Nephron (organoid): Measurements from ENCODE around the gene CAPN13.
"Not testable (repeated sequence)": the region's sequence is repeated elsewhere in the genome, so short reads cannot be mapped to it uniquely, and the experiment has no call there.

ENCODE experiments used
- H3K27ac Mint-ChIP-seq, 3 experiments: 2 replicates each; pipeline ENCODE4 v1.8.0; 2020; ENCODE audit warnings: mixed read lengths in 3 of 3, mild to moderate bottlenecking in 2 of 3, moderate library complexity in 1 of 3
- H3K27me3 Mint-ChIP-seq: 2 replicates; pipeline ENCODE4 v1.8.0; 2021; ENCODE audit warnings: low read depth, mild to moderate bottlenecking, moderate library complexity, mixed read lengths
- H3K36me3 Mint-ChIP-seq: 2 replicates; pipeline ENCODE4 v1.8.0; 2020; ENCODE audit warnings: low read depth, mixed read lengths
- H3K4me1 Mint-ChIP-seq: 2 replicates; pipeline ENCODE4 v1.8.0; 2020; ENCODE audit warnings: mixed read lengths
- H3K4me3 Mint-ChIP-seq, 3 experiments: 2 replicates each; pipeline ENCODE4 v1.8.0; 2020; ENCODE audit warnings: mild to moderate bottlenecking in 3 of 3, mixed read lengths in 3 of 3, moderate library complexity in 2 of 3
- H3K9me3 Mint-ChIP-seq: 2 replicates; pipeline ENCODE4 v1.8.0; 2020; ENCODE audit warnings: mixed read lengths
- CTCF ChIP-seq, 3 experiments: fragments of 200-600 bp; sonication (generic); IDR thresholded peaks; one replicate each; pipeline ENCODE4 v1.5.0; 2021; ENCODE audit warnings: antibody characterized with exemption in 3 of 3; ENCODE audit not compliant: unreplicated experiment in 3 of 3

The CAPN13 gene

DNA sequence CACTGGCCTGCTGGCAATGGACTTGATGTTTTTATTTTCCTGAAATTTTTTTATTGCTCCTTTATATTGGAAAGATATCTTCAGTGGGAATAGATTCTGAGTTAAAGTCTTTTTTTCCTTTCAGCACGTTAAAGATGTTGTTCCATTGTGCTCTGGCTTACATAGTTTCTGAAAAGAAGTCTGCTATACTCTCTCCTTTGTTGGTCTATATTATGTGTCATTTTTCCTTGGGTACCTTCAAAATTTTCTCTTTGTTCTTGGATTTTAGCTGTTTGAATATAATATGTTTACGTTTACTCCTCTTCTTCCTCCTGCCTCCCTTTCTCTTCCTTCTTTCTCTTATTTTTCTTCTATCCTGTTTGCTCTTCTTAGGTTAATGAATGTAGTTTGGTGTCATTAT lies 105.5 kb downstream of the CAPN13 start:
- H3K4me1 Mint-ChIP-seq, result no peaks in the 10 kb centered on the region

GRCh38 chr2:30697242-30698103 lies 109.8 kb downstream of the CAPN13 start:
- not testable (repeated sequence) for H3K27me3 Mint-ChIP-seq, H3K36me3 Mint-ChIP-seq, H3K27ac Mint-ChIP-seq, H3K4me1 Mint-ChIP-seq, H3K4me3 Mint-ChIP-seq
- peaks cover 26% of the 10 kb centered on the region for H3K9me3 Mint-ChIP-seq

More for the DNA sequence above, 105.5 kb downstream of the CAPN13 start:
- no peak overlapping the region for H3K27ac Mint-ChIP-seq
- TF ChIP-seq CTCF (IDR thresholded peaks at IDR 0.05; ENCODE audit: unreplicated experiment in 3 of 3), result no peak
- peaks cover 41% of the 10 kb centered on the region for H3K9me3 Mint-ChIP-seq
- peaks cover 4% of the 10 kb centered on the region for H3K27me3 Mint-ChIP-seq
- peaks cover 4% of the 10 kb centered on the region for H3K36me3 Mint-ChIP-seq
- no peak overlapping the region for H3K4me3 Mint-ChIP-seq

DNA sequence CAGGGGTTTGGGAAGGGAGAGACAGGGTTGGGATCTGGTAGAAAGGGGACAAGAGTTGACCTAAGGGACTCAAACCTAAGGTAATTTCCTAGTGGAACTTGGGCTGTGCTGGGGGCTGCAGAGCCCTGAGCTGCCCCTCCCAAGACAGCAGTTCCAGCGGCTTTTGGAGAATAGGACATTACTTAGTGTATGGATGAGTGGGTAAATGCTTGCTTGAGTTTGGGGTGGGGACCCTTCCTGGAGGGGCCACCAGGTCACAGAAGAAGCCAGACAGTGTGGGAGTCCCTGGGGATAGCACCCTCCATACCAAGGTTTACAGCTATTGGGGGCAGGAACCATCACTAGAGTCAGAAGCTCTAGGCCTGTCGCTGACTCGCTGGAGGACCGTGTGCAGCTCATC lies 111.5 kb downstream of the CAPN13 start:
- no peak overlapping the region for H3K27ac Mint-ChIP-seq
- H3K9me3 Mint-ChIP-seq, result peaks cover 12% of the 10 kb centered on the region
- H3K36me3 Mint-ChIP-seq, result no peaks in the 10 kb centered on the region
- H3K4me1 Mint-ChIP-seq, result peaks cover 12% of the 10 kb centered on the region
- peaks cover 11% of the 10 kb centered on the region for H3K27me3 Mint-ChIP-seq
- H3K4me3 Mint-ChIP-seq, result no peak overlapping the region
- no peak for TF ChIP-seq CTCF (IDR thresholded peaks at IDR 0.05; ENCODE audit: unreplicated experiment in 3 of 3)

GRCh38 chr2:30694286-30695055 lies 112.8 kb downstream of the CAPN13 start:
- Mint-ChIP-seq H3K9me3 (peaks cover 3% of the 10 kb centered on the region), H3K4me1 (peaks cover 25% of the 10 kb centered on the region), H3K27me3 (peaks cover 11% of the 10 kb centered on the region), H3K4me3 (no peak overlapping the region), H3K36me3 (no peaks in the 10 kb centered on the region), H3K27ac (no peak overlapping the region)
- no peak for TF ChIP-seq CTCF (IDR thresholded peaks at IDR 0.05; ENCODE audit: unreplicated experiment in 3 of 3)

GRCh38 chr2:30693821-30694281 lies 113.4 kb downstream of the CAPN13 start:
- no peaks in the 10 kb centered on the region for H3K36me3 Mint-ChIP-seq
- no peak for TF ChIP-seq CTCF (IDR thresholded peaks at IDR 0.05; ENCODE audit: unreplicated experiment in 3 of 3)
- H3K4me3 Mint-ChIP-seq, result no peak overlapping the region
- H3K27me3 Mint-ChIP-seq, result peaks cover 12% of the 10 kb centered on the region
- no peak overlapping the region for H3K27ac Mint-ChIP-seq
- H3K4me1 Mint-ChIP-seq, result peaks cover 31% of the 10 kb centered on the region
- H3K9me3 Mint-ChIP-seq, result peaks cover 3% of the 10 kb centered on the region

- Mint-ChIP-seq H3K9me3 (no peaks in the 10 kb centered on the region), H3K27me3 (peaks cover 15% of the 10 kb centered on the region), H3K27ac (no peak overlapping the region)
These were observed 114.4 kb downstream of the CAPN13 start for GRCh38 chr2:30692829-30693275.

More at GRCh38 chr2:30692829-30693275, 114.4 kb downstream of the CAPN13 start:
- no peak overlapping the region for H3K4me3 Mint-ChIP-seq
- TF ChIP-seq CTCF (IDR thresholded peaks at IDR 0.05; ENCODE audit: unreplicated experiment in 3 of 3), result no peak
- H3K36me3 Mint-ChIP-seq, result no peaks in the 10 kb centered on the region
- peaks cover 38% of the 10 kb centered on the region for H3K4me1 Mint-ChIP-seq
